ENCODE data around the gene ADAMTS18. TPM values are rescaled to one million over a fixed set of nuclear protein-coding genes. Genes with fewer than 3 reads are reported as not detected.

ADAMTS18 gene
- total RNA-seq, 1 experiment from 2014 or later, result not detected

DNA sequence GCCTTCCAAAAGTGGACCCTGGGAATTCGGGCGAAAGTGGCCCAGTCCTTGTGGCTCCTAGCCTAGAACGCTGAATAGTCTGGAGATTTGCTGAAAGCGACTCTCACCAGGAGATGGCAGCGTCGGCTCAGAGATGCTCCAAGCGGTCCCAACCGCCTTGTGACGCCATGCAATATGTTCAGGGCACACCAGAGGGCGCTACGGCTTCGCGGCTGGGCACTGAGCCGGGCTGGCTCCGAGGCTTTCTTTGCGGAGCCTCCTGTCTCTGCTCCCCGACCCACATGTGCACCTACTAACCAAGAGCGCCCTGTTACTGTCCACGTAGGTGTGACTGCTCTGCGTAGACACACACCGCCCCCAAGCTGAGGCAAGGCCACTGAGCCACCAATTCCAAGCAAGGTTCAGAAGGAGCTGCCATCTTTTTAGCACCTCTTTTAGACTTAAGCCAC is 198.7 kb downstream of the ADAMTS18 start:
- peak overlapping the region; percentile 84 for H2AFZ ChIP-seq (ENCODE audit: low read depth, low read length, poor library complexity, severe bottlenecking)
- H3K27ac ChIP-seq (ENCODE audit: low read depth, low read length), result no peak overlapping the region
- no peaks in the 10 kb centered on the region for H3K27me3 ChIP-seq (ENCODE audit: insufficient read depth, low read length)
- TF ChIP-seq, protein P1, sequence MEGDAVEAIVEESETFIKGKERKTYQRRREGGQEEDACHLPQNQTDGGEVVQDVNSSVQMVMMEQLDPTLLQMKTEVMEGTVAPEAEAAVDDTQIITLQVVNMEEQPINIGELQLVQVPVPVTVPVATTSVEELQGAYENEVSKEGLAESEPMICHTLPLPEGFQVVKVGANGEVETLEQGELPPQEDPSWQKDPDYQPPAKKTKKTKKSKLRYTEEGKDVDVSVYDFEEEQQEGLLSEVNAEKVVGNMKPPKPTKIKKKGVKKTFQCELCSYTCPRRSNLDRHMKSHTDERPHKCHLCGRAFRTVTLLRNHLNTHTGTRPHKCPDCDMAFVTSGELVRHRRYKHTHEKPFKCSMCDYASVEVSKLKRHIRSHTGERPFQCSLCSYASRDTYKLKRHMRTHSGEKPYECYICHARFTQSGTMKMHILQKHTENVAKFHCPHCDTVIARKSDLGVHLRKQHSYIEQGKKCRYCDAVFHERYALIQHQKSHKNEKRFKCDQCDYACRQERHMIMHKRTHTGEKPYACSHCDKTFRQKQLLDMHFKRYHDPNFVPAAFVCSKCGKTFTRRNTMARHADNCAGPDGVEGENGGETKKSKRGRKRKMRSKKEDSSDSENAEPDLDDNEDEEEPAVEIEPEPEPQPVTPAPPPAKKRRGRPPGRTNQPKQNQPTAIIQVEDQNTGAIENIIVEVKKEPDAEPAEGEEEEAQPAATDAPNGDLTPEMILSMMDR (IDR thresholded peaks at IDR 0.05 in 2 of 3, conservative IDR thresholded peaks at IDR 0.05 in 1 of 3; ENCODE audit: borderline replicate concordance in 1 of 3, insufficient read depth in 1 of 3, low read depth in 2 of 3, low read length in 2 of 3), result peak; percentile 98 to 99 (median 99)
- TF ChIP-seq, protein P2, sequence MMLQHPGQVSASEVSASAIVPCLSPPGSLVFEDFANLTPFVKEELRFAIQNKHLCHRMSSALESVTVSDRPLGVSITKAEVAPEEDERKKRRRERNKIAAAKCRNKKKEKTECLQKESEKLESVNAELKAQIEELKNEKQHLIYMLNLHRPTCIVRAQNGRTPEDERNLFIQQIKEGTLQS (IDR thresholded peaks at IDR 0.05), result no peak
- TF ChIP-seq RAD21 (IDR thresholded peaks at IDR 0.05; ENCODE audit: low read depth), result peak; percentile 100
- H3K9me2 ChIP-seq (ENCODE audit: insufficient read depth), result no peaks in the 10 kb centered on the region
- RAD21 ChIA-PET (ENCODE audit: low non-redundant PET in 1 of 2, low total read pairs in 2 of 2, uncharacterized antibody in 2 of 2, unreplicated experiment in 2 of 2), result interaction anchor here in 1 of 2 experiments (0.6 kb wide), 1 partner anchor 361 kb away, joined by 3 read pairs; no protein-coding TSS in a partner anchor
- no peaks in the 10 kb centered on the region for H3K79me2 ChIP-seq (ENCODE audit: insufficient read depth, low read length)
- peak overlapping the region in 1 of 2 experiments; percentile 14; a peak in 1 of 4 replicates for H3K4me3 ChIP-seq (replicated peaks in 1 of 2; ENCODE audit: low read depth in 1 of 2, low read length in 2 of 2)
- peak; percentile 98 for ATAC-seq
- POLR2A ChIA-PET, result no interaction called here
- intact Hi-C loops (cut with micrococcal nuclease), result loop anchor here (1.0 to 10.0 kb wide), 7 partner anchors 140 to 861 kb away; partner anchors contain the start of gene WWOX
- no peaks in the 10 kb centered on the region for H3K9me3 ChIP-seq (ENCODE audit: control insufficient read depth in 1 of 2, insufficient read depth in 1 of 2, low read depth in 1 of 2, low read length in 2 of 2)
- H3K9ac ChIP-seq (ENCODE audit: low read length), result no peak overlapping the region
- CTCF ChIA-PET, result interaction anchor here (0.8 to 4.4 kb wide), 6 partner anchors 13 to 858 kb away, joined by 3 to 77 read pairs (median 5); no protein-coding TSS in a partner anchor
- H3K36me3 ChIP-seq (ENCODE audit: control insufficient read depth in 1 of 2, insufficient read depth in 2 of 2, low read length in 2 of 2), result no peaks in the 10 kb centered on the region
- H3K4me2 ChIP-seq (ENCODE audit: low read length), result peak overlapping the region; percentile 54
- H3K4me1 ChIP-seq (ENCODE audit: control insufficient read depth in 1 of 2, insufficient read depth in 2 of 2, low read length in 2 of 2), result peaks cover 0 to 5% of the 10 kb centered on the region in 2 experiments; a peak in 2 of 4 replicates
- no peak for DNase-seq (ENCODE audit: low read depth, low spot score)
- H4K20me1 ChIP-seq (ENCODE audit: insufficient read depth), result no peaks in the 10 kb centered on the region
- BruUV-seq (replicated peaks), result no TSS peak

DNA sequence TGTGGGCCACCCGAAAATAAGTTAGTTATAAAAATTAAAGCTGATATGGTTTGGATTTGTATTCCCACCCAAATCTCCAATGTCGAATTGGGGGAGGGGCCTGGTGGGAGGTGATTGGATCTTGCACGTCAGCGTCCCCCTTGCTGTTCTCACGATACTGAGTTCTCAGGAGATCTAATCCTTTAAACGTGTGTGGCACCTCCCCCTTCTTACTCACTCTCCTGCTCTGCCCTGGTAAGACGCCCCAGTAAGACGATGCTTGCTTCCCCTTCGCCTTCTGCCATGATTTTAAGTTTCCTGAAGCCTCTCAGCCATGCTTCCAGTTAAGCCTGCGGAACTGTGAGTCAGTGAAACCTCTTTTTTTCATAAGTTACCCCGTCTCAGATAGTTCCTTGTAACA is 200.2 kb downstream of the ADAMTS18 start:
- ATAC-seq, result no peak
- TF ChIP-seq JUND (IDR thresholded peaks at IDR 0.05) (no peak), ZNF274 (IDR thresholded peaks at IDR 0.05; ENCODE audit: low read depth, low read length) (no peak), FOSL1 (IDR thresholded peaks at IDR 0.05; ENCODE audit: low read depth) (no peak), EZH2 (IDR thresholded peaks at IDR 0.05) (no peak), TCF7L2 (IDR thresholded peaks at IDR 0.05; ENCODE audit: borderline replicate concordance, extremely low read depth, insufficient read depth, insufficient read length) (no peak), CEBPB (IDR thresholded peaks at IDR 0.05; ENCODE audit: low read depth) (no peak)
- TF ChIP-seq, protein P2 (IDR thresholded peaks at IDR 0.05), result no peak
- TF ChIP-seq, protein P1 (IDR thresholded peaks at IDR 0.05 in 2 of 3, conservative IDR thresholded peaks at IDR 0.05 in 1 of 3; ENCODE audit: borderline replicate concordance in 1 of 3, insufficient read depth in 1 of 3, low read depth in 2 of 3, low read length in 2 of 3), result no peak
- TF ChIP-seq, protein P3, sequence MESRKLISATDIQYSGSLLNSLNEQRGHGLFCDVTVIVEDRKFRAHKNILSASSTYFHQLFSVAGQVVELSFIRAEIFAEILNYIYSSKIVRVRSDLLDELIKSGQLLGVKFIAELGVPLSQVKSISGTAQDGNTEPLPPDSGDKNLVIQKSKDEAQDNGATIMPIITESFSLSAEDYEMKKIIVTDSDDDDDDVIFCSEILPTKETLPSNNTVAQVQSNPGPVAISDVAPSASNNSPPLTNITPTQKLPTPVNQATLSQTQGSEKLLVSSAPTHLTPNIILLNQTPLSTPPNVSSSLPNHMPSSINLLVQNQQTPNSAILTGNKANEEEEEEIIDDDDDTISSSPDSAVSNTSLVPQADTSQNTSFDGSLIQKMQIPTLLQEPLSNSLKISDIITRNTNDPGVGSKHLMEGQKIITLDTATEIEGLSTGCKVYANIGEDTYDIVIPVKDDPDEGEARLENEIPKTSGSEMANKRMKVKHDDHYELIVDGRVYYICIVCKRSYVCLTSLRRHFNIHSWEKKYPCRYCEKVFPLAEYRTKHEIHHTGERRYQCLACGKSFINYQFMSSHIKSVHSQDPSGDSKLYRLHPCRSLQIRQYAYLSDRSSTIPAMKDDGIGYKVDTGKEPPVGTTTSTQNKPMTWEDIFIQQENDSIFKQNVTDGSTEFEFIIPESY (IDR thresholded peaks at IDR 0.05; ENCODE audit: extremely low read depth, insufficient replicate concordance, low read length), result no peak

More for the DNA sequence above, 200.2 kb downstream of the ADAMTS18 start:
- DNase-seq (ENCODE audit: low read depth, low spot score), result no peak
- Histone ChIP-seq H3K4me1 (ENCODE audit: control insufficient read depth in 1 of 2, insufficient read depth in 2 of 2, low read length in 2 of 2) (peaks cover 0 to 5% of the 10 kb centered on the region in 2 experiments; a peak in 2 of 4 replicates), H3K9ac (ENCODE audit: low read length) (no peak overlapping the region), H3K4me2 (ENCODE audit: low read length) (no peak overlapping the region), H3K36me3 (ENCODE audit: control insufficient read depth in 1 of 2, insufficient read depth in 2 of 2, low read length in 2 of 2) (no peaks in the 10 kb centered on the region), H3K9me2 (ENCODE audit: insufficient read depth) (no peaks in the 10 kb centered on the region), H3K27ac (ENCODE audit: low read depth, low read length) (no peak overlapping the region), H2AFZ (ENCODE audit: low read depth, low read length, poor library complexity, severe bottlenecking) (no peak overlapping the region), H4K20me1 (ENCODE audit: insufficient read depth) (no peaks in the 10 kb centered on the region), H3K27me3 (ENCODE audit: insufficient read depth, low read length) (no peaks in the 10 kb centered on the region), H3K4me3 (replicated peaks in 1 of 2; ENCODE audit: low read depth in 1 of 2, low read length in 2 of 2) (no peak overlapping the region), H3K9me3 (ENCODE audit: control insufficient read depth in 1 of 2, insufficient read depth in 1 of 2, low read depth in 1 of 2, low read length in 2 of 2) (no peaks in the 10 kb centered on the region), H3K79me2 (ENCODE audit: insufficient read depth, low read length) (no peaks in the 10 kb centered on the region)
- BruUV-seq (replicated peaks), result no TSS peak
- RAD21 ChIA-PET (ENCODE audit: low non-redundant PET in 1 of 2, low total read pairs in 2 of 2, uncharacterized antibody in 2 of 2, unreplicated experiment in 2 of 2), result no interaction called here
- CTCF ChIA-PET, result interaction anchor here (1.5 to 4.4 kb wide), 3 partner anchors 11 to 425 kb away, joined by 4 to 77 read pairs (median 20); no protein-coding TSS in a partner anchor
- POLR2A ChIA-PET, result no interaction called here
- intact Hi-C loops (cut with micrococcal nuclease), result loop anchor here (5.0 to 10.0 kb wide), 3 partner anchors 170 to 863 kb away; partner anchors contain the start of gene WWOX
